Right atrium auricular region (tissue), 2 donors: ENCODE measurements around the gene ERBB4. TPM values are rescaled to one million over a fixed set of nuclear protein-coding genes. Genes with fewer than 3 reads are reported as not detected.

Experiments used
- DNase-seq: peaks from one replicate; pipeline ENCODE4 v3.0.0-alpha.2; 2019; ENCODE audit warnings: low spot score
- H3K27ac ChIP-seq, 2 donors: fragments of 200-600 bp; sonication (generic); 1 replicate in 1 of 2; 2 replicates in 1 of 2; pipeline ENCODE4 v1.5.1; 2016 to 2019
- H3K27me3 ChIP-seq, 2 donors: fragments of 200-600 bp; sonication (generic); one replicate each; pipeline versions ENCODE4 v1.5.1 to v1.6.0; 2017 to 2019
- H3K36me3 ChIP-seq: fragments of 200-600 bp; sonication (generic); one replicate; pipeline ENCODE4 v1.5.1; 2016
- H3K4me1 ChIP-seq, 2 donors: fragments of 200-600 bp; sonication (generic); one replicate each; pipeline versions ENCODE4 v1.5.1 to v1.6.0; 2017 to 2019
- H3K4me3 ChIP-seq, 2 donors: fragments of 200-600 bp; sonication (generic); 1 replicate in 1 of 2; 2 replicates in 1 of 2; pipeline ENCODE4 v1.5.1; 2017 to 2019; ENCODE audit warnings: mild to moderate bottlenecking in 1 of 2, moderate library complexity in 1 of 2
- H3K9me3 ChIP-seq, 2 donors: fragments of 200-600 bp; sonication (generic); one replicate each; pipeline ENCODE4 v1.5.1; 2019
- CTCF ChIP-seq, 2 donors: fragments of 200-600 bp; sonication (generic); IDR thresholded peaks; one replicate each; pipeline ENCODE4 v1.5.1; 2019; ENCODE audit warnings: antibody characterized with exemption in 2 of 2
- total RNA-seq, 2 donors: library from RNA; depleted of rRNA; stranded (reverse); fragments of >200 nt; gene quantifications; one replicate each; pipeline ENCODE4 v1.1.0, GENCODE V29; 2016

The ERBB4 gene
- total RNA-seq, 2 donors from 2014 or later: 12.4 to 22.4 TPM

DNA sequence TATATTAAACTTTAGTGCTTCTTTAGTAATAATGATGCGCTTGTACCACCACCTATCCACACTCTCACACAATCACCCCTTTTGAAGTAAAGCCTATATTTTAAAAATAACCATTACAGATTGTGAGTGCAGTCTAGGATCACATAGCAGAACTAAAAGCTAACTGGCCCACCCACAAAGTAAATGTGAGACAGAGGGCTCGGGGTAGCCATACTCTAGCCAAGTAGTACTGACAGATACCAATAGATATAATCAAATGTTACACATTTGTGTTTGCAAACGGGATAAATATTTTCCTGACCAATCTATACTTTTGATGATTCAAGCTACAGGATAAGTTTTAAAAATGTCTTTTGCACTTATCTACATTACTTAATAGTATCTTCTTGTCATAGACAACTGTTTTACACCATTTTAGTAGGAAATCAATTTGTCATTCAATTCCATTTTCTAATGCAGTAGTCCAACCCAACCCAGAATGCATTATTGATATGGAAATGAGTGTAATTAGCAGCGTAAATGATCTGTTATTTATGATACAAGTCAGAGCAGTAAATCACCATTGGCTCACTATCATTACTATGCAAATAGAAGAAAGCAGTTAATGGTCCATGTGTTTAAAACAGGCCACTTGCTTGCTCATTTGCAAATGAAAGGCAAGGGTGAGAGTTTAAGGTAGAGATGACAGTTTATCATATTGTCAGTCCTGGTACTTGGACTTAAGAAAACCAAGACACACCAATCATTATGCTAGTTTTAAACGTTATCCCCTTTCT lies 111.8 kb downstream of the ERBB4 start:
- Histone ChIP-seq H3K9me3 (no peaks in the 10 kb centered on the region), H3K4me1 (peaks cover 0 to 9% of the 10 kb centered on the region in 2 donors), H3K36me3 (no peaks in the 10 kb centered on the region), H3K4me3 (no peak overlapping the region), H3K27ac (no peak overlapping the region), H3K27me3 (no peaks in the 10 kb centered on the region)
- TF ChIP-seq CTCF (IDR thresholded peaks at IDR 0.05): no peak
- no peak for DNase-seq

GRCh38 chr2:212424082-212424481 lies 114.5 kb downstream of the ERBB4 start:
- H3K4me3 ChIP-seq: no peak overlapping the region
- H3K27me3 ChIP-seq: no peaks in the 10 kb centered on the region
- no peaks in the 10 kb centered on the region for H3K36me3 ChIP-seq
- no peak overlapping the region for H3K27ac ChIP-seq
- peaks cover 0 to 6% of the 10 kb centered on the region in 2 donors for H3K4me1 ChIP-seq
- DNase-seq: no peak
- no peak for TF ChIP-seq CTCF (IDR thresholded peaks at IDR 0.05)
- H3K9me3 ChIP-seq: no peaks in the 10 kb centered on the region

GRCh38 chr2:212423089-212423488 lies 115.5 kb downstream of the ERBB4 start:
- Histone ChIP-seq H3K36me3 (no peaks in the 10 kb centered on the region), H3K4me1 (no peaks in the 10 kb centered on the region), H3K27ac (no peak overlapping the region), H3K27me3 (no peaks in the 10 kb centered on the region), H3K9me3 (no peaks in the 10 kb centered on the region), H3K4me3 (no peak overlapping the region)
- no peak for TF ChIP-seq CTCF (IDR thresholded peaks at IDR 0.05)
- no peak for DNase-seq

GRCh38 chr2:212421556-212422334 lies 116.9 kb downstream of the ERBB4 start:
- Histone ChIP-seq H3K4me3 (no peak overlapping the region), H3K27ac (no peak overlapping the region), H3K4me1 (no peaks in the 10 kb centered on the region), H3K9me3 (no peaks in the 10 kb centered on the region), H3K27me3 (no peaks in the 10 kb centered on the region), H3K36me3 (no peaks in the 10 kb centered on the region)
- no peak for DNase-seq
- no peak for TF ChIP-seq CTCF (IDR thresholded peaks at IDR 0.05)

- H3K4me1 ChIP-seq: no peaks in the 10 kb centered on the region
- no peaks in the 10 kb centered on the region for H3K9me3 ChIP-seq
- no peak overlapping the region for H3K27ac ChIP-seq
- no peaks in the 10 kb centered on the region for H3K27me3 ChIP-seq
- TF ChIP-seq CTCF (IDR thresholded peaks at IDR 0.05): no peak
- DNase-seq: no peak
- H3K4me3 ChIP-seq: no peak overlapping the region
- no peaks in the 10 kb centered on the region for H3K36me3 ChIP-seq
These were observed 122.5 kb downstream of the ERBB4 start for GRCh38 chr2:212416086-212416485.
